A673 (cell line): ENCODE results near the gene BBS5. TPM values are rescaled to one million over a fixed set of nuclear protein-coding genes. Genes with fewer than 3 reads are reported as not detected.

Source experiments
- BruUV-seq: library from RNA; stranded (reverse); fragments of 400-500 nt; replicated peaks from 2 replicates; lab custom pipeline; 2021; lab: Mats Ljungman, UMichigan
- CTCF ChIA-PET: fragments of 300-600 bp; sonication (Branson Sonifier 250); formaldehyde crosslinking; loops from one replicate; lab custom pipeline; 2022; ENCODE audit warnings: antibody characterized with exemption; lab: Charles Lee
- POLR2A ChIA-PET: fragments of 300-600 bp; sonication (Branson Sonifier 250); formaldehyde crosslinking; loops from one replicate; lab custom pipeline; 2022; ENCODE audit warnings: antibody characterized with exemption; ENCODE audit not compliant: low non-redundant PET; lab: Charles Lee
- DNase-seq: peaks from one replicate; pipeline ENCODE4 v3.0.0-alpha.2; 2015; ENCODE audit warnings: low spot score
- H3K27ac ChIP-seq: fragments of 200-600 bp; sonication (generic); 2 replicates; pipeline ENCODE4 v1.5.1; 2016; ENCODE audit warnings: mixed run types, low read depth, mild to moderate bottlenecking, mixed read lengths, antibody characterized with exemption, low read length; ENCODE audit not compliant: poor library complexity, severe bottlenecking
- H3K27me3 ChIP-seq: fragments of 200-600 bp; sonication (generic); replicated peaks from 2 replicates; pipeline ENCODE4 v1.6.1; 2017; ENCODE audit warnings: mixed run types, low read depth, mild to moderate bottlenecking, mixed read lengths, antibody characterized with exemption, low read length; ENCODE audit not compliant: insufficient read depth, poor library complexity
- H3K36me3 ChIP-seq: fragments of 200-600 bp; sonication (generic); 2 replicates; pipeline ENCODE4 v1.6.1; 2016; ENCODE audit warnings: mixed run types, mild to moderate bottlenecking, mixed read lengths, antibody characterized with exemption, low read length; ENCODE audit not compliant: insufficient read depth, poor library complexity, severe bottlenecking
- H3K4me1 ChIP-seq: fragments of 200-600 bp; sonication (generic); 2 replicates; pipeline ENCODE4 v1.6.1; 2017; ENCODE audit warnings: mixed run types, mild to moderate bottlenecking, mixed read lengths, antibody characterized with exemption, low read length; ENCODE audit not compliant: insufficient read depth, poor library complexity, severe bottlenecking
- H3K4me3 ChIP-seq: fragments of 200-600 bp; sonication (generic); 2 replicates; pipeline ENCODE4 v1.5.1; 2016; ENCODE audit warnings: low read depth, mixed run types, mild to moderate bottlenecking, mixed read lengths, low read length; ENCODE audit not compliant: poor library complexity, severe bottlenecking
- H3K9me3 ChIP-seq: fragments of 200-600 bp; sonication (generic); 2 replicates; pipeline ENCODE4 v1.6.1; 2016; ENCODE audit warnings: mixed run types, low read depth, mild to moderate bottlenecking, mixed read lengths, antibody characterized with exemption, low read length; ENCODE audit not compliant: poor library complexity, severe bottlenecking
- EZH2 ChIP-seq: fragments of 200-600 bp; sonication (generic); IDR thresholded peaks from 2 replicates; pipeline ENCODE4 v1.6.1; 2017; ENCODE audit warnings: borderline replicate concordance, low read depth, mild to moderate bottlenecking, mixed read lengths, antibody characterized with exemption, low read length; ENCODE audit not compliant: poor library complexity, severe bottlenecking
- intact Hi-C: fragments of 100-400 bp; cut with micrococcal nuclease; formaldehyde crosslinking; loops from one replicate; pipeline ENCODE4 v1.10.0; 2022; ENCODE audit not compliant: unreplicated experiment
- total RNA-seq: library from RNA; stranded (reverse); gene quantifications from 2 replicates; pipeline ENCODE4 v1.2.3, GENCODE V29; 2021
- TF ChIP-seq, protein P1 (sequence below): fragments of 300-800, 200-600 bp; sonication (generic); conservative IDR thresholded peaks from 2 replicates; pipeline ENCODE4 v1.5.1; 2017; ENCODE audit warnings: low read depth, mild to moderate bottlenecking, antibody characterized with exemption, low read length, moderate library complexity, mixed read lengths

BBS5 gene
- total RNA-seq, 1 experiment from 2014 or later: 11.5 TPM

DNA sequence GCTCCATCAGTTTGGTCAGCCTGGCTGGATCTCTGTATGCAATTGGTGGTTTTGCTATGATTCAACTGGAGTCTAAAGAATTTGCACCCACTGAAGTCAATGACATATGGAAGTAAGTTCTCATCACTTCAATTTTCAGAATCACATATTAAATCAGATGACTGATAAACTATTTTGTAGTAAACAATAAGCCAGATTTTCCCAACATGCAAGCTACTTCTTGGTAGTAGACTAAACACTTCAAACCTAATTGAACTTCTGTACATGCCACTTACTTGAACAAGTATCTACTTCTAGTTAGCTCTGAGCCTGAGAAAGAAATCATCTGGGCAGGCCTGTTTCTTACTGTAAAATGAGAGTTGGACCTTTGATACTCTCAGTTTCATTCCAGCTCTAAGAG is 41.6 kb downstream of the BBS5 start:
- no TSS peak for BruUV-seq
- Histone ChIP-seq H3K36me3 (no peaks in the 10 kb centered on the region), H3K9me3 (no peaks in the 10 kb centered on the region), H3K4me3 (no peak overlapping the region), H3K27ac (no peak overlapping the region), H3K27me3 (no peaks in the 10 kb centered on the region), H3K4me1 (no peaks in the 10 kb centered on the region)
- no peak for DNase-seq
- TF ChIP-seq, protein P1, sequence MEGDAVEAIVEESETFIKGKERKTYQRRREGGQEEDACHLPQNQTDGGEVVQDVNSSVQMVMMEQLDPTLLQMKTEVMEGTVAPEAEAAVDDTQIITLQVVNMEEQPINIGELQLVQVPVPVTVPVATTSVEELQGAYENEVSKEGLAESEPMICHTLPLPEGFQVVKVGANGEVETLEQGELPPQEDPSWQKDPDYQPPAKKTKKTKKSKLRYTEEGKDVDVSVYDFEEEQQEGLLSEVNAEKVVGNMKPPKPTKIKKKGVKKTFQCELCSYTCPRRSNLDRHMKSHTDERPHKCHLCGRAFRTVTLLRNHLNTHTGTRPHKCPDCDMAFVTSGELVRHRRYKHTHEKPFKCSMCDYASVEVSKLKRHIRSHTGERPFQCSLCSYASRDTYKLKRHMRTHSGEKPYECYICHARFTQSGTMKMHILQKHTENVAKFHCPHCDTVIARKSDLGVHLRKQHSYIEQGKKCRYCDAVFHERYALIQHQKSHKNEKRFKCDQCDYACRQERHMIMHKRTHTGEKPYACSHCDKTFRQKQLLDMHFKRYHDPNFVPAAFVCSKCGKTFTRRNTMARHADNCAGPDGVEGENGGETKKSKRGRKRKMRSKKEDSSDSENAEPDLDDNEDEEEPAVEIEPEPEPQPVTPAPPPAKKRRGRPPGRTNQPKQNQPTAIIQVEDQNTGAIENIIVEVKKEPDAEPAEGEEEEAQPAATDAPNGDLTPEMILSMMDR: no peak
- no peak for TF ChIP-seq EZH2
- intact Hi-C loops: no loop called here
- CTCF ChIA-PET: no interaction called here
- POLR2A ChIA-PET: interaction anchor here (0.7 kb wide), 1 partner anchor 1306 kb away, joined by 3 read pairs; no protein-coding TSS in a partner anchor

DNA sequence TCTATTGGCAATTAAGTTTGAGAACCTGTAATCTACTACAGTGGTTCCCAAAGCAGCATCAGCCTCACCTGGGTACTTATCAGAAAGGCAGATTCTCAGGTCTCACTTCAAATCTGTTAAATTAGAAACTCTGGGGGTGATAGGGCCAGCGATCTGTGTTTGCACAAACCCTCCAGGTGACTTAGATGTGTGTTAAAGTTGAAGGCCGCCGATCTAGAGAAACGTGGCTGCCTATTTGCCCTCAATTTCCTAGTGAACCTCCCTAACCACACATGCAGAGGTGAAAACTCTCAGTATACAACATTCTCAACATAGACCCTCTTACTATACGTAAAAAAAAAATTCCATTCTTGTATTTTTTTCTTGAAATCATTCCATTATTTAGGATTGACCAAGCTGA is 44.4 kb downstream of the BBS5 start:
- CTCF ChIA-PET: interaction anchor here (0.7 kb wide), 1 partner anchor 375 kb away, joined by 4 read pairs; no protein-coding TSS in a partner anchor
- no TSS peak for BruUV-seq
- Histone ChIP-seq H3K27ac (no peak overlapping the region), H3K27me3 (no peaks in the 10 kb centered on the region), H3K4me1 (no peaks in the 10 kb centered on the region), H3K4me3 (no peak overlapping the region), H3K9me3 (no peaks in the 10 kb centered on the region), H3K36me3 (no peaks in the 10 kb centered on the region)
- TF ChIP-seq, protein P1: no peak
- TF ChIP-seq EZH2: no peak
- POLR2A ChIA-PET: no interaction called here
- intact Hi-C loops: no loop called here
- DNase-seq: no peak

DNA sequence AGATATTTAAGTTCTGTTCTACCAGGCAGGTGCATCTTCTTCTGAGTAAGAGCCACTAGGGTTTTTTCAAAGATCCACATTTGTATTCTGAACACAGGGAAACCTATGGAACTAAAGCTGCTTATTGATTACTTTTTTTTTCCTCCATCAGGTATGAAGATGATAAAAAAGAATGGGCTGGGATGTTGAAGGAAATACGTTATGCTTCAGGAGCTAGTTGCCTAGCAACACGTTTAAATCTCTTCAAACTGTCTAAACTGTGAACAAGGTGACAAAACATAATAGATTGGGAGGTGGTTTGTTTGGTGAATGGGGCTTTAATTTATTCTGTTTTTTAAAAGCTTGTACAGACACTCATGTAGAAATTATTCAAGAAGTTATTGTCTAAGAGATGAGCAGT is 46.1 kb downstream of the BBS5 start:
- DNase-seq: no peak
- CTCF ChIA-PET: no interaction called here
- Histone ChIP-seq H3K4me1 (no peaks in the 10 kb centered on the region), H3K27me3 (no peaks in the 10 kb centered on the region), H3K9me3 (no peaks in the 10 kb centered on the region), H3K36me3 (no peaks in the 10 kb centered on the region), H3K4me3 (no peak overlapping the region), H3K27ac (no peak overlapping the region)
- TF ChIP-seq, protein P1: no peak
- POLR2A ChIA-PET: no interaction called here
- intact Hi-C loops: loop anchor here (5.0 kb wide), 1 partner anchor 402 kb away; no protein-coding TSS in a partner anchor
- BruUV-seq: no TSS peak
